ENCODE results near the gene GORASP1.

Gene GORASP1

DNA sequence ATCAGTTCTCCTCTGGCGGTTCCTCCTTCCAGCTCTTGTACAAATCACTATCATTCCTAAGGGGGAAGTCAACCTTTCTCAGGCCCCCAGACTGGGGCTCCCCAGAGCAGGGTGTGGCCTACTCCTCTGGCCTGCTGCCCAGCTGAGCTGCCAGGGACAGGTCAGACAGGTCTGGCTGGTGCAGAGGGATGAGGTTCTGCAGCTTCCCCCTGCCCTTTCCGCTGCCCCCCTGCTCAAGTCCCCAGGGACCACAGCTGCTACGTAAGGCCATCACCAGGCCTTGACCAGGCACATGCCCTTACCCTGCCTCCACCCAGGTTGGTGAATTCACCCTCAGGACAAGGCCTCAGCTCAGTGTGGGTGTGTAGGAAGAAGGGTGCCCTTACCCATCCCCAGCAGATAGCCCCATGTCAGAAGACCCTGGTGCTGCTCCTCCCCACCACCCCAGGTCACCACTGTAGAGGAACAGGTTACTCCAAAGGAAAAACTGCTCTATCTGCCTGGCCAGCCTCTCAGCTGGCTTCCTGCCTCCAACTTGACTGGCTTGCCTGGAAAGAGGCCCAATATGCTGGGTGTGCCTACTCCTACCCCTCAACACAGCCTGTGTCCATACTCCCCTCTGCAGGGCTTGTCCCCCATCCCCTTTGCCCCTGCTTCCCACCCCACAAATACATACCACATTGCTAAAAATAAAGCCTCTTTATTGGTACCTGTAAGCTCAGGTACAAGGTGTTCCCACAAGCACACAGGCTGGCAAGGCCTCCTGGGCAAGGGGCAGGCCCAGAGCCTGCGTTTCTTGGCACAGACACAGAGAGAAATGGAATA, 34.0 kb upstream of the GORASP1 start:
- DNase-seq (ENCODE audit: low read depth in 2 of 2) = no peak

DNA sequence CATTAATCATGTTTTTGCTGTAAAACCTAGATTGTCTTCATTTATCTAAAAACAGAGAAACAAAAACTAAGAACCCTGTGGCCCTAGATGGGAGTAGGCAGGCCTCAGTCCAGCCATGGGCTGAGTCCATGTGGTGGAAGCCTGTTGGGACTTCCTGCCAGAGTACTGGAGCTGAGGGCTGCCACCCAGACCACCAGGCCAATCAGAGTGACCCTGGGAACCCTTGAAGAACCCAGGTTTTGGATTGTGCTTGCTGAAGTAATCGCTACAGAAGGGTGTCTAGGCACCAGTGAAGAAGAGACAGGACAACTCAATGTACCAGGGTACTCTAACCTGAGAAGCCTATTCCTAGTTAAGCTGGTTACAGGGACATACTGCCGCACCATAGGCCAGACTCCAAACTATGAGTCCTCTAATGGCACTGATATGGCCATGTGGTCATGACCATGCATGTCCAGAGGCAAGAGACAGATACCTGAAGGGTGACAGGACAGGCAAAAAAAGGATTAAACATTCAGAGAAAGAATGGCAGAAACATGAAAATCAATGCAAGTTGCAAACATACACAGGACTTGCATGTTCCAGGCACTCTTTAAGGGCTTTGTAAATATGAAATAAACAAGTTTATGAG, 33.0 kb upstream of the GORASP1 start:
- DNase-seq (ENCODE audit: low read depth in 2 of 2) = no peak

DNA sequence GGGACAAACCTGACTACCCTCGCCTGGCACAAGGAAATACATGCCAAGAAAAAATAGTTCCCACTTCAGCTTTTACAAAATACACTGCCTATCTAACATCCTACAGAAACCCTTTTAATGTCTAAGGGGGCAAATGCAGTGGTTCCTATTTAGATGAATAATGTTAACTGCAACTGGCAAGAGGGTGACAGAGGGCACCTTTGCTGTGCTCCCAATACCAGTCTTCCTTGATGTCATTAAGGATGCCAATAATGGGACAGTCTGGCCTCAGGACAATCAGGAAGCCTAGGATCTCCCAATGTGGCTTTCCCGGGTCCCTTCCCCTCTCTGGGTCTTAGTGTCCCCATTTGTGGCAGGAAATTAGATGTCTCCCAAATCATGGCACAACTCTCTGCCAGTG, 32.0 kb upstream of the GORASP1 start:
- no peak for DNase-seq (ENCODE audit: low read depth in 2 of 2)

DNA sequence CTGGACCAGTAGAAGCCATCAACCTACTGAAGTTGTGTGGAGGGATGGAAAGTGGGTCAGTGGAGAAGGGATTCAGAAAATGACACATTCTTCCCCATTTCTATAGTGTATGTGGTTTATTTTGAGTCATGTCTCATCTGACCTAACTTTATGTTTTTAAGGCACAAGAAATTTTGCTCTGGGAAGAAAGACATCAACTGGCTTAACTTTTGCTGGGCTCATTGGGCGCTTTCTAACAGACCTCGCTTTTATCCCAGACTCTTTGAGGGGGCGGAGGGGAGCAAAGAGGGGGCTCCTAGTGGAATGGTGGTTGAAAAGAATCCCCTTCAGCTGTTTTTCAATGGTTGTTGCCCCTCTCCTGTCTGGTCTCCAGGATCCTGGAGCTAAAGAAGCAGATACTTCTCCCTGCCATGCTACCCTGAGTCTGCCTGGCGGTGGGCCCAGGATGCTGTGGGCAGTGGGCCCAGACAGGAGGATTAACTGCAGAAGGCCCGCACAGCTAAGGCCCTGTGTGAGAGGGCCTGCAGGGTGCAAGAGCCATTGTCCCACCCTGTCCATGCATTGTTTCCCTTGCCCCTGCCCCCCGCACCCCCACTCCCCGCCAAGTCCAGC, 31.5 kb upstream of the GORASP1 start:
- no peak for DNase-seq (ENCODE audit: low read depth in 2 of 2)

DNA sequence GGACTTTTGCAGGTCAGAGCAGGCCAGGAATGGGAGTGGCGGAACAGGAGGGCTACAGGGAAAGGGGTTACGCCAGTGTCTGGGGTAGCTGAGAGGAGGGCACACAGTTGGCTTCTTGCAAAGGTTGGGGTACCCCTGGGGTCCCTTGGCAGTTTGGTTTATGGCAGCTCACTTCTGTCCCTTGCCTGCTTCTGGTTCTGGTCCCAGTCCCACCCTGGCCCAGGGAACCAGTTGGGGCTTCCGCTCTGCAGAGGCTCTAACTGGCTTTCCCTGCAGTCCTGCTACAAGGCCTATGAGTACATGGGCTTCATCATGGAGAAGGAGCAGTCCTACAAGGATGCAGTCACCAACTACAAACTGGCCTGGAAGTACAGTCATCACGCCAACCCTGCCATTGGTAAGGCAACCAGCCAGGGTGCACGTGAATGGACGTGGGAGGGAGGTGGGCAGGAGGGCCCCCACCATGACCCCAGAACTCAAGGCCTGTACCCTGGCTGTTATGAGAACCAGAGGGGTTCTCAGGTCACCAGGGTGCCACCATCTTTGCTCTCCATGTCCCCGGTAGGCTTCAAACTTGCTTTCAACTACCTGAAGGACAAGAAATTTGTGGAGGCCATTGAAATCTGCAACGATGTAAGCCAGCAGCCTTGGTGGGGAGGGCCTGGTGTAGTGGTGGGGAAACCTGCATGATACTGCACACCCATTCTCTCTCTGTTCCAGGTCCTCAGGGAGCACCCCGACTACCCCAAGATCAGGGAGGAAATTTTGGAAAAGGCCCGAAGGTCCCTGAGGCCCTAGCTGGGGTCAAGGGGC, 30.8 kb upstream of the GORASP1 start:
- DNase-seq (ENCODE audit: low read depth in 2 of 2) = no peak

DNA sequence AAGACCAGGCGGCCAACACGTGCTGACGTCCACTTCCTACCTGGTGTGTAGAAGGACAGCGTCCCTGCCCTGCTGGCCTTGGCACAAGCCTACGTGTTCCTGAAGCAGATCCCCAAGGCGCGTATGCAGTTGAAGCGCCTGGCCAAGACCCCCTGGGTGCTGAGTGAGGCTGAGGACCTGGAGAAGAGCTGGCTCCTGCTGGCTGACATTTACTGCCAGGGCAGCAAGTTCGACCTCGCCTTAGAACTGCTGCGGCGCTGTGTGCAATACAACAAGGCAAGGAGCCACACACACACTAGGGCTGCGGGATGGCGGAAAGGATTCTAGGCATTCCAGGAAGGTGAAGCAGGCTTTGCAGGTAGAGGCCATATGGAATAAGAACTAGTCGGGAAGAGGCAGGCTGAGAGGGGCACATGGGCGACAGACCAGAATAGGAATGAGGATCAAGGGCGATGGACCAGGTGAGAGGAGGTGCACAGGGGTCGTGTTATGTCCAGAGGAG, 30.1 kb upstream of the GORASP1 start:
- no peak for DNase-seq (ENCODE audit: low read depth in 2 of 2)

DNA sequence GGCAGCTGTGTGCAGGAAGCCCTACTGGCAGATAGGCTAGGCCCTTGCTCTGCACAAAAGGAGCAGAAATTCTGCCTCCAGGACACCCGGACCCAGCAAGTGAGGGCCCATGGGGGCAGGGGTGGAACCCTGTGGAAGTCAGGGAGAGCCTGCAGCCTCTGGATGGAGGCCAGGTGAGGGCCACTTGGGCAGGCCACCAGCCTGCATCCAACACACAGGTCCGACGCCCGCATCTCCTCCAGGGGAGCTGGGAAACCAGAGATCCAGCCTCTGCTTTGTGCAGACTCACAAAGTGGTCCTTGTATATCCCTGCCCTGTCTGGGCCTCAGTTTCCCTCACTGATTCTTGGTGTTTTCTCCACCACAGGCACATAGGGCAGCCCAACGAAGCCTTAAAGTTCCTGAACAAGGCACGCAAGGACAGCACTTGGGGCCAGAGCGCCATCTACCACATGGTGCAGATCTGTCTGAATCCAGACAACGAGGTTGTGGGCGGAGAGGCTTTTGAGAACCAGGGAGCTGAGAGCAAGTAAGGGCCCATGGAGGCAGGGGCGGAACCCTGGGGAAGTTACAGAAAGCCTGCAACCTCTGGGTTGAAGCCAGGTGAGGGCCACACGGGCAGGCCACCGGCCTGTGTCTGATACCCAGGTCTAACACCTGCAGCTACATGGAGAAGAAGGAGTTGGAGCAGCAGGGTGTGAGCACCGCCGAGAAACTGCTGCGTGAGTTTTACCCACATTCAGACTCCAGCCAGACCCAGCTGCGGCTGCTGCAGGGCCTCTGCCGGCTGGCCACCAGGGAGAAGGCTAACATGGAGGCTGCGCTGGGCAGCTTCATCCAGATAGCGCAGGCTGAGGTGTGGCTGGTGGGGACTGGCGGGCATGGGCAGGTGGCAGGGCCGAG, 29.4 kb upstream of the GORASP1 start:
- DNase-seq (ENCODE audit: low read depth in 2 of 2) = no peak

DNA sequence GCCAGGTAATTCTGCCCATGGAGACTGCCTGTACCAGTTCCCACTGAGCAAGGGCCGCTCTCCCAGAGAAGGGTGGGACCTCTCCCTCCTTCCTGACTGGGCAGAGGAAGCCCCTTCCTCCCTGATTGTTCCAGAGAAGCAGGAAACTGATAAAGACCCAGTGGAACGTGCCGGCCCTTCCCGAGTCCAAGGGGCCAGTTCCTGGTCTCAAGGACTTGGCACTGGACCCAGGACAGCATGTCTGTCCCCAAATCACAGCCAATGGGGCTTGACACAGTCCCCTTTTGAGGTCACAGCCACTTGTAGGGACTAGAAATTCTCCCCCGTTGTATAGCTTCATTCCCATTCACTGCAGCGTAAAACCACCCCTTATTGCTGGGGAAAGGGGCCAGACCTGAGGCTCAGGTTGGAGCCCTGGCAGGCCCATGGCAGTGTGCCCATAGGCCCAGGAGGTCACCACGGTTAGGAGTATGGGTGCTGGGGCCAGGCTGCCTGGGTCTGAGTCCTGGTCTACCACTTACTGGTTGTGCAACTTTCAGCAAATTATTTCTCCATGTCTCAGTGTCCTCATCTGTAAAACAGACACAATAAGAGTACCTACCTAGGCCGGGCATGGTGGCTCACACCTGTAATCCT, 27.9 kb upstream of the GORASP1 start:
- no peak for DNase-seq (ENCODE audit: low read depth in 2 of 2)

DNA sequence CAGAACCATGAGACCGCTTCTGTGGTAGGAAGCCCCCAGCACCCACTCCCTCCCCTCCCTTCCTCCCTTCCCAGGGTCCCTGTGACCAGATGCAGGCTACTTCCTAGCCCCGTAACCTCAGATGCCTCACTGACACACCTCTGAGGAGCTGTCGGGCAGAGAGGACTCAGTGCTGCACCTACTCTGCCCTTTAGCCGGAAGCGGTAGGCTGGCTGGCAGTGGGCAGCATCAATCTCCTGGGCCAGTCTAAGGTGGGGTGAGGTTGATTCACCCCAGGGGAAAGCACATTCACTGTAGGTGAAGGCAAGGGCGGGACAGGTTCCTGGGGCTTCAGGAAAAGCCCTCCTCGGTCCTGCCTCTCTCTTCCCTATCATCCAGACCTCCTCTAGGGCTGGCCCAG, 26.9 kb upstream of the GORASP1 start:
- DNase-seq (ENCODE audit: low read depth in 2 of 2) = no peak

DNA sequence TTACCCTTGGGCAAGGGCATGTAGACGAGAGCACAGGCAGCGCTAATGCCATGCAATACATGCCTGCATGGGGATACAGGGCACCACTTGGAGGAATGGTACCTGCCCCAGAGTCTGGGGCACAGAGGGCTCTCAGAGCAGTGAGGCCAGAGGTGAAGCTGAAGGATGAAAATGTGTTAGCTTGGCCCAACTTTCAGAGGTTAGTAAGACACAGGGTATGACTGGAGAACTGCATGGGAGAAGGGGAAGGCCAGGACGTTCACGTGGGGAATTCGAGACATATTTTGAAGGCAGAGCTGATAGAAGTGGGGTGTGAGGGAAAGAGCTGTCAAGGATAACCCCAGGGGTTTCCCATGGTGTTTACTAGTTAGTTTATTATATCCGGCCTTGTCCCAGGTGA, 26.4 kb upstream of the GORASP1 start:
- no peak for DNase-seq (ENCODE audit: low read depth in 2 of 2)

DNA sequence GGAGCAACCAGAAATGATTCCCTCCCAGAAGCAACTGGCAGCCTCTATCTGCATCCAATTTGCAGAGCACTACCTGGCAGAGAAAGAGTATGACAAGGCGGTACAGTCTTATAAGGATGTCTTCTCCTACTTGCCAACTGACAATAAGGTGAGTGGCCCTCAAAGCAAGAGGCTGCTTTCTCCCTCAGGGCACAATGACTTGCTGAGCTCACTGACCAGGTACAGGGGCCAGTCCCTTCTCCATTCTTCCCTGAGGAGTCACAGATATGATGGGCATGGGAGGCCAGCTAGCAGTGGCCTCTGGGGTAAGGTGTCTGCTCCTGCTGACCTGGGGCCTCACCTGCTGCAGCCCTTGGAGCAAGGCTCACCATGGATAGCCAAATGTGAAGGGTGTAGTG, 25.7 kb upstream of the GORASP1 start:
- no peak for DNase-seq (ENCODE audit: low read depth in 2 of 2)

DNA sequence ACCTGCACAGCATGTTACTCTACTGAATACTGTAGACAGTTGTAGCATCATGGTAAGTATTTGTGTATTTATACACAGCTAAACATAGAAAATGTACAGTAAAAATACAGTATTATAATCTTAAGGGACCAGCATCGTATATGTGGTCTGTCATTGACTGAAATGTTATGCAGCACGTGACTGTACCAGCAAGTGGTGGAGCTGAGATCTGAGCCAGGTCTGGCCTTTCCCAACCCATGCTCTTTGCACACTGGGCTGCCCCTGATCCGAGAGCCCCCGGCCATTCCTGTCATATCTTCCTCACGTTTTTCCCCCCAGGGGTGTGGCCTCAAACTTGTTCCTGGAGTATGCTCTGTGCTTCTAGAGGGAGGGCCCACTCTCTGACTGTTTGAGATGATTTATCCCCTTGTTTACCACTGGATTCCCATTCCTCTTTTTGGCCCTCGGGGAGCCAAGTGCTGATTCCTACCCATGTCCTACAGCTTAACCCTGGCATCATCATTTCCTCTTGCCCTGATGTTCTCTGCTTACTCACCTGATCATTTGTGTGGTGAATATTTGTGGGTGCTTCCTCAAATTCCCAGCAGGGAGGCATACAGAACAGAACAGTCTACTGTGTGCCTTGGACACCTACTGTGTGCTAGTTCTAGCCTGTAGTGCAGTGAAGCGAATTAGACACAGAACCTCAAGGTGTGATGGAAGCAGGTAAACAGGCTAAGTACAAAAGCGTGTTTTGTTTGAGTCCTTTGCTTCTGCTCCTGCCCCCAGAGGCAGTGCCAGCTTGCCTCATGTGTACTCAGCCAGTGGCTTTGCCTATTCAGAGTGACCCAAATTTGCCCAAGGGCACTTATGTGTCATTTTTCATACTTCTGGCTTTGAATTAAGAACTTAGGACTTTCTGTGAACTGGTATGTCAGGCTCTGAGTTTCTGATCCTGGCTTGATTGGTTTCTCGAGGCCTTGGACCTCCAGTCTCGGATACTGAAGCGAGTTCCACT, 25.0 kb upstream of the GORASP1 start:
- DNase-seq (ENCODE audit: low read depth in 2 of 2) = no peak

DNA sequence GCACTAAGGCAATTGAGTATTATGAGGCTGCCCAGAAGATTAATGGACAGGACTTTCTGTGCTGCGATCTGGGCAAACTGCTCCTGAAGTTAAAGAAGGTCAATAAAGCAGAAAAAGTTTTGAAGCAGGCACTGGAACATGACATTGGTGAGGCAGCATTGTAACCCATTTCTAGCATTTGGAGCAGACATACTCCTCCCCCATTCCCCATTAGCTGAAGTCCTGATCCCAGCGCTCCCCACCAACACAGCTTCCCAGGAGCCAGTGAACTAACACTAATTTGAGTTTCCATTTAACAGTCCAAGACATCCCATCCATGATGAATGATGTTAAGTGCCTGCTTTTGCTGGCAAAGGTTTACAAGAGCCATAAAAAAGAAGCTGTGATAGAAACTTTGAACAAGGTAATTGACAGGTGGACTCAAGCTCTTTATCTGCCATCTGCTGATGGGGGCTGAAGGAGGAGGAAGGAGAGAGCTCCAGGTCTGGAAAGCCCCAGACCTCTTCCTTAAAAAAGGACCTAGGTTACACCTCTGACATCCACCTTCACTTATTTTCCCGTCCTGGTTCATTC, 23.4 kb upstream of the GORASP1 start:
- no peak for DNase-seq (ENCODE audit: low read depth in 2 of 2)

DNA sequence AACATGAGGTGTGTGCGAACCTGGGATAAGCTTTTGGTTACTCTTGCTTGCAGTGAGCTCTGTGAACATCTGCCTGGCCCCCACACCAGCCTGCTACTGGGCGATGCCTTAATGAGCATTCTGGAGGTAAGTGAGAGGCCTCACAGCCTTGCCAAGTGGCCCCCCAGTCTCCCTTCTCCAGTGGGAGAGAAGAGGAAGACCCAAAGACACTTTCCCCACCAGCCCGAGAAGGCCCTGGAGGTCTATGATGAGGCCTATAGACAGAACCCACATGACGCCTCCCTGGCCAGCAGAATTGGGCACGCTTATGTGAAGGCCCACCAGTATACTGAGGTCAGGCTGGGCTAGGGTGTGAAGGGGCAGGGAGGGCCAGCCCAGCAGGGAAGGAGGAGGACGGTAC, 22.6 kb upstream of the GORASP1 start:
- DNase-seq (ENCODE audit: low read depth in 2 of 2) = no peak

DNA sequence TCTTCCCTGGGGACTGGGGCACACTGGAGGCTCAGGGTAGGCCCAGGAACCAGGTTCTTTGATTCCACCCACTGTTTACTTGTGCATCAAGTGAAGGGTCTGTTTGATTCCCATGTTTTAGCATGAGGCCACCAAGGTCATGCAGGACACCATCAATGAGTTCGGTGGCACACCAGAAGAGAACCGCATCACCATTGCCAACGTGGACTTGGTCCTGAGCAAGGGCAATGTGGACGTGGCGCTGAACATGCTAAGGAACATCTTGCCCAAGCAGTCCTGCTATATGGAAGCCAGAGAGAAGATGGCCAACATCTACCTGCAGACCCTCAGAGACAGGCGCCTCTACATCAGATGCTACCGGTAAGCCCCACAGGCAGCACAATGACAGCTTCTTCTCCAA, 21.5 kb upstream of the GORASP1 start:
- no peak for DNase-seq (ENCODE audit: low read depth in 2 of 2)

DNA sequence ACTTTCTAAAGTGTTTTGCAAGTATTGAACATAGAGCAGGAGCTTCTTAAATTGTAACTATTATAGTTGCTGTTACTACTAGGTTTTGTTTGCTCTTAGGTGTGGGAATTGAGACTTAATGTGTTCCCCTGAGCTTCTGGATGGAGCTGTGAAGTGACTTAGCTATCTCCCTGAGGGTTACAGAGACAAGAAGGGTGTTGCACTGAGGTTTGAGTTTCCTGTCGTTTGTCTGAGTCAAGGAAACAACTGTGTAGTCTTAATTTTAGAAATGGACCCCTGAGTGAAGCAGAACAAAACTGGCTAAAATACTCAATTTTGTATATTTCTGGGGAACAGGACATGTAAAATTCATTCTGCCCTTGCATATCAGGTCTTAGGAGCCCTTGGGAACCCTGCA, 20.5 kb upstream of the GORASP1 start:
- no peak for DNase-seq (ENCODE audit: low read depth in 2 of 2)

DNA sequence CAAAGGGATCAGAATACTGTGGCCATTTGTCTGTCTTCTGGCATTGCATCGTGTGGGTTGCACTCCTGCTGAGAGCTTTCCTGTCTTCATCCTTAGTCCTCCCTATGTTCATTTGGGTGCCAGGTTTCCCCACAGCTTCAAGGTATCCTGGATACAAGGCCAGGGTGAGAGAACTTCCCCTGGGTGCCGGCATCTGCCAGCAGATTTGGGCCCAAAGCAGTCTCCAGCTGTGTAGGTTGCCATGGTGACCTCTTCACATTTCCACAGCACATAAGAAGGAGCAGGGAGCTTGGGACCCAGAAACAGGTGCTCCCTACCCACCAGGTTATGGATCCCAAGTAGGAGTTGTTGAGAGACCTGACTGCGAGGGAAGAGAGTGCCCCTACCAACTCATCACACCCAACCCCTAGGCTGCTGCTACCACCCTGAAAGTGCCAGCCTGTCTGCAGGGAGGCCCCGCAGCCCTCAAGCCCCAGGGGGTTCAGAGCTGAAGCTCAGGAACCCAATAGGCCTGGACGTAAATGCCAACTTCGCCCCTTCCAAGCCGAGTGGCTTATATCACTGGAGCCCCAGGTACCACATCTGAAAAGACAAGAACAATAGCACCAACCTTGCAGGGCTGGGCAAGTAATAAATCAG, 20.0 kb upstream of the GORASP1 start:
- no peak for DNase-seq (ENCODE audit: low read depth in 2 of 2)

DNA sequence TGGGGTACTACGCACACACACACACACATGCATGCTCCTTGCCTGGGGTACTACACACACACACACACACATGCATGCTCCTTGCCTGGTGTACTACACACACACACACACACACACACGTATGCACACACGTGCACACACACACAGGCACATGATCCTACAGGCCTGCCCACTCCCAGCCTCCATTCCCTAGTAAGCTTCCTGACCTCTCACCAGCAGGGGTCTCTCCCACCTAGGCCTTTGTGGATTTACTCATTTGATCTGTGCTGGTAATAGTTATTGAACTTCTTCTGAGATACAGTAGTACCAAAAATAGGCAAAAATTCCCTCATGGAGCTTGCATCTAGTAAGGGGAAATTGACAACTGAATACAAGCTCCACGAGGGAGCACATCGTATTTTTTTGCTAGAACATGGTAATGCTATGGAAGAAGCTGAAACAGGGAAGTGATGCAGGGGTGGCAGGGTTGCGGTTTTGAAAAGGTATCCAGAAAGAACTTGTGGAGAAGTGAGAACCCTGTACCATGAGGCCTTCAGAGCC, 19.2 kb upstream of the GORASP1 start:
- DNase-seq (ENCODE audit: low read depth in 2 of 2) = no peak
